IMR-90 (cell line): ENCODE measurements around the gene TMEM239. TPM values are rescaled to one million over a fixed set of nuclear protein-coding genes. Genes with fewer than 3 reads are reported as not detected.

Experiments
- ATAC-seq: fragments of 200-7000 bp; cut with Tn5 transposase; 2 replicates; pipeline ENCODE4 v1.9.1; 2020; ENCODE audit warnings: low read depth, mild to moderate bottlenecking, moderate library complexity
- BruUV-seq: library from RNA; stranded (reverse); fragments of 400-500 nt; replicated peaks from 2 replicates; lab custom pipeline; 2021; lab: Mats Ljungman, UMichigan
- CTCF ChIA-PET: fragments of 300-600 bp; formaldehyde crosslinking; extraction: SDS; loops from one replicate; lab custom pipeline; 2021; ENCODE audit warnings: antibody characterized with exemption; lab: Yijun Ruan, JAX
- POLR2A ChIA-PET: fragments of 300-600 bp; sonication (Branson Sonifier 250); formaldehyde crosslinking; loops from one replicate; lab custom pipeline; 2022; ENCODE audit warnings: antibody characterized with exemption; ENCODE audit not compliant: unreplicated experiment; lab: Charles Lee
- DNase-seq: peaks from one replicate; pipeline ENCODE4 v3.0.0; 2013
- H2AFZ ChIP-seq: replicated peaks from 2 replicates; pipeline ENCODE3; 2013; ENCODE audit warnings: low read length, mild to moderate bottlenecking; ENCODE audit not compliant: poor library complexity
- H2AK5ac ChIP-seq: 2 replicates; pipeline ENCODE4 v1.6.1; 2013; ENCODE audit warnings: low read depth, low read length, inconsistent platforms
- H2AK9ac ChIP-seq: replicated peaks from 2 replicates; pipeline ENCODE3; 2013; ENCODE audit warnings: mild to moderate bottlenecking, low read depth, low read length, moderate library complexity; ENCODE audit not compliant: poor library complexity
- H2BK120ac ChIP-seq: 2 replicates; pipeline ENCODE4 v1.6.1; 2013; ENCODE audit warnings: low read depth, low read length, inconsistent platforms
- H2BK15ac ChIP-seq: 3 replicates; pipeline ENCODE4 v1.6.1; 2013; ENCODE audit warnings: low read depth, low read length, inconsistent platforms
- H2BK20ac ChIP-seq: 2 replicates; pipeline ENCODE4 v1.6.1; 2013; ENCODE audit warnings: low read depth, mild to moderate bottlenecking, inconsistent platforms, low read length, moderate library complexity
- H2BK5ac ChIP-seq: 2 replicates; pipeline ENCODE4 v1.6.1; 2013; ENCODE audit warnings: mild to moderate bottlenecking, low read depth, low read length, inconsistent platforms; ENCODE audit not compliant: poor library complexity, severe bottlenecking
- H3K14ac ChIP-seq: replicated peaks from 2 replicates; pipeline ENCODE4 v1.6.1; 2013; ENCODE audit warnings: low read depth, low read length, inconsistent platforms
- H3K18ac ChIP-seq: 2 replicates; pipeline ENCODE4 v1.6.1; 2013; ENCODE audit warnings: low read depth, low read length, control low read depth
- H3K23ac ChIP-seq: 2 replicates; pipeline ENCODE4 v1.6.1; 2013; ENCODE audit warnings: low read depth, low read length, inconsistent platforms
- H3K27ac ChIP-seq: 2 replicates; pipeline ENCODE4 v1.5.1; 2013; ENCODE audit warnings: mild to moderate bottlenecking, control low read depth, low read length; ENCODE audit not compliant: insufficient read depth
- H3K27me3 ChIP-seq: 2 replicates; pipeline ENCODE4 v1.6.1; 2013; ENCODE audit warnings: low read length; ENCODE audit not compliant: control insufficient read depth, insufficient read depth
- H3K36me3 ChIP-seq: 2 replicates; pipeline ENCODE4 v1.6.1; 2013; ENCODE audit warnings: low read length, mixed read lengths; ENCODE audit not compliant: control insufficient read depth, insufficient read depth
- H3K4ac ChIP-seq: 2 replicates; pipeline ENCODE4 v1.6.1; 2013; ENCODE audit warnings: low read depth, low read length, inconsistent platforms
- H3K4me1 ChIP-seq: 2 replicates; pipeline ENCODE4 v1.6.1; 2013; ENCODE audit warnings: low read length, mixed read lengths; ENCODE audit not compliant: control insufficient read depth, insufficient read depth
- H3K4me2 ChIP-seq: 2 replicates; pipeline ENCODE4 v1.6.1; 2013; ENCODE audit warnings: low read depth, mild to moderate bottlenecking, control low read depth, low read length, moderate library complexity
- H3K4me3 ChIP-seq: 2 replicates; pipeline ENCODE4 v1.5.1; 2013; ENCODE audit warnings: low read depth, mild to moderate bottlenecking, control low read depth, low read length, moderate library complexity; ENCODE audit not compliant: insufficient read depth
- H3K56ac ChIP-seq: 2 replicates; pipeline ENCODE4 v1.6.1; 2013; ENCODE audit warnings: low read length, inconsistent platforms; ENCODE audit not compliant: insufficient read depth; ENCODE audit errors: extremely low read depth
- H3K79me1 ChIP-seq, 2 experiments: 2 replicates each; pipeline ENCODE4 v1.6.1; 2013; ENCODE audit warnings: low read length in 2 of 2, inconsistent platforms in 1 of 2, low read depth in 1 of 2
- H3K9ac ChIP-seq: 2 replicates; pipeline ENCODE4 v1.6.1; 2013; ENCODE audit warnings: low read depth, low read length, control low read depth
- H3K9me1 ChIP-seq: 2 replicates; pipeline ENCODE4 v1.6.1; 2013; ENCODE audit warnings: low read length, inconsistent platforms; ENCODE audit not compliant: insufficient read depth
- H3K9me3 ChIP-seq: 2 replicates; pipeline ENCODE4 v1.6.1; 2013; ENCODE audit warnings: low read length; ENCODE audit not compliant: control insufficient read depth, insufficient read depth
- H4K20me1 ChIP-seq: 2 replicates; pipeline ENCODE4 v1.6.1; 2013; ENCODE audit warnings: low read length, inconsistent platforms; ENCODE audit not compliant: insufficient read depth
- H4K5ac ChIP-seq: 2 replicates; pipeline ENCODE4 v1.6.1; 2013; ENCODE audit warnings: mild to moderate bottlenecking, low read depth, low read length, control low read depth
- H4K8ac ChIP-seq, 2 experiments: 2 replicates each; pipeline ENCODE4 v1.6.1; 2013; ENCODE audit warnings: low read depth in 2 of 2, low read length in 2 of 2, control low read depth in 1 of 2, inconsistent platforms in 1 of 2
- H4K91ac ChIP-seq: 2 replicates; pipeline ENCODE4 v1.6.1; 2013; ENCODE audit warnings: low read depth, low read length, inconsistent platforms; ENCODE audit not compliant: insufficient read depth
- RCOR1 ChIP-seq: IDR thresholded peaks from 2 replicates; pipeline ENCODE4 v1.6.1; 2012; ENCODE audit warnings: mild to moderate bottlenecking, low read length, improper control_type of control experiment; ENCODE audit not compliant: insufficient replicate concordance
- WGBS, 2 experiments: methylation state at CpG; one replicate each; pipeline versions ENCODE4 v1.1.5 to v1.1.7; 2013; ENCODE audit warnings: missing lambda C conversion rate in 2 of 2; ENCODE audit not compliant: insufficient read length in 1 of 2; ENCODE audit errors: extremely low coverage in 2 of 2; 5-methylcytosine and 5-hydroxymethylcytosine counted together
- dilution Hi-C: fragments of 300-500 bp; cut with HindIII; formaldehyde crosslinking; loops from one replicate; pipeline ENCODE4 v1.14.3; 2018; ENCODE audit warnings: low sequenced_read_pairs; ENCODE audit not compliant: unreplicated experiment
- in situ Hi-C: fragments of 300-500 bp; cut with MboI; formaldehyde crosslinking; loops from 3 replicates; pipeline ENCODE4 v1.14.3; 2019; ENCODE audit warnings: low sequenced_read_pairs, inconsistent platforms, mixed read lengths
- intact Hi-C: fragments of 100-400 bp; cut with micrococcal nuclease; formaldehyde crosslinking; loops from 2 replicates; pipeline ENCODE4 v1.10.0; 2022
- polyA plus RNA-seq, 3 experiments: library from polyadenylated mRNA; depleted of rRNA; stranded (reverse); fragments of >200 nt; gene quantifications; 2 replicates each; pipeline ENCODE4 v1.2.3, GENCODE V29; 2012; ENCODE audit warnings: low replicate concordance in 1 of 3
- total RNA-seq: library from RNA; depleted of rRNA; stranded (reverse); fragments of >200 nt; gene quantifications from 2 replicates; pipeline ENCODE4 v1.2.3, GENCODE V29; 2012

TMEM239 gene
- total and polyA plus RNA-seq, 2 of the 4 experiments (the other 2 are of a cell fraction): 0.32 TPM; not detected in 1

GRCh38 chr20:2837221-2837960, 21.2 kb downstream of the TMEM239 start:
- CTCF ChIA-PET: interaction anchor here (1.5 kb wide), 1 partner anchor 15 kb away, joined by 3 read pairs; no protein-coding TSS in a partner anchor
- Histone ChIP-seq H4K8ac (no peak overlapping the region), H4K91ac (no peak overlapping the region), H2BK20ac (no peak overlapping the region), H3K27me3 (no peaks in the 10 kb centered on the region), H3K4me2 (no peak overlapping the region), H3K14ac (no peak overlapping the region), H2BK5ac (no peak overlapping the region), H2AK5ac (no peak overlapping the region), H3K9me3 (no peaks in the 10 kb centered on the region), H2AFZ (no peak overlapping the region), H3K4me1 (peaks cover 12% of the 10 kb centered on the region), H3K56ac (no peak overlapping the region), H3K23ac (no peak overlapping the region), H3K27ac (no peak overlapping the region), H2AK9ac (no peak overlapping the region), H4K20me1 (peaks cover 3% of the 10 kb centered on the region; the same call in 1 of the 2 replicates), H3K18ac (no peak overlapping the region), H3K36me3 (peaks cover 26% of the 10 kb centered on the region), H2BK120ac (no peak overlapping the region), H3K9me1 (peaks cover 30% of the 10 kb centered on the region), H3K79me1 (peaks cover 20 to 41% of the 10 kb centered on the region in 2 experiments), H3K4ac (no peak overlapping the region), H3K4me3 (no peak overlapping the region), H2BK15ac (no peak overlapping the region), H4K5ac (no peak overlapping the region), H3K9ac (no peak overlapping the region)
- POLR2A ChIA-PET: no interaction called here
- 59% methylated on average over 2 of the region's 6 CpGs; no CpG with 5 or more reads in 1 of the 2 experiments for WGBS, 2 experiments
- ATAC-seq (no peak), DNase-seq (peak; percentile 37)
- BruUV-seq: no TSS peak
- intact Hi-C loops (no loop called here), dilution Hi-C loops (no loop called here), in situ Hi-C loops (loop anchor here (25.0 kb wide), 1 partner anchor 325 kb away; the partner anchor contains the start of gene ZNF343)
- TF ChIP-seq RCOR1: no peak
